ENCODE data around the gene HNRNPR.
A peak's percentile ranks its signal among the peaks of the same experiment; 100 is the strongest.
"Not testable (repeated sequence)": the region's sequence is repeated elsewhere in the genome, so short reads cannot be mapped to it uniquely, and the experiment has no call there.

HNRNPR gene

DNA sequence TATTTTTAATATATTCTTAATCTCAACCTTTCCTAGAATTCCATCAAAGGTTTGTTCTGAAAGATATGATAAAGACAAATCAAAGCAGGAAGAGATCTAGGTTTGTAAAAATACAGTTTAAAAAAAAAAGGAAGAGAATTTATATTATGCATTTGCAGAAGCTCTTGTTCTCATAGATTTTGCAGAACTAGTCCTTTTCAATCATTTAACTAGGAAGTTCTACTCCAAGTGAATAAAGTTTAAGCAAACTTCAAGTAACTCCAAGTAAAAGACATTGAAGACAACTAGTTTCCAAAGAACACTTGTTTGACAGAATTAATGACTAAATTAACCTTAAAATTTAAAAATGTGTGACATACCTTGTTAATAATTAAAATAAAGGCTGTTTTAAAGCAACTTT, 55.9 kb downstream of the HNRNPR start:
- ATAC-seq (replicated peaks; ENCODE audit: extremely low read depth, poor library complexity, severe bottlenecking): no peak
- H3K27me3 Mint-ChIP-seq: no peaks in the 10 kb centered on the region
- H3K4me1 Mint-ChIP-seq: no peaks in the 10 kb centered on the region
- H3K4me3 Mint-ChIP-seq: no peak overlapping the region
- no peak for DNase-seq (ENCODE audit: low spot score in 2 of 2)
- H3K36me3 Mint-ChIP-seq (ENCODE audit: insufficient read depth): peaks cover 7% of the 10 kb centered on the region
- H3K9me3 Mint-ChIP-seq: no peaks in the 10 kb centered on the region
- H3K27ac Mint-ChIP-seq (ENCODE audit: low read depth): no peak overlapping the region

DNA sequence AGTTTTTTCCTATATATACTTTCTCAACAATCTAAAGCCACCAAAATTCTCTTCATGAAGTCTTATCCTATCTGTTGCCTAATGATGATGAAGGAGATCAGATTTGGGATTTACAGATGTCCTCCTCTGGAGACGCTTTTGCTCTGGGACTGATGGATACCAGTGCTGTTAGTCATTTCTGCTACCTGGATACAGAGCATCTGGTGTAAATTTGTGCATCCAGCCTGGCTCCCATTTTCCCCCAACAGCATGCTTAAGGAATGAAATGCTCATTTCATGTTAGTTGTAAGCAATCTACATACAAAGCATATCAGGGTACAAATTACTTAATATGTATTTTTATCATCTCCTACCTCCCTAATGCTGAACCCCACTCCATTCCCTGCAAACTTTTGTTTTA, 57.7 kb downstream of the HNRNPR start:
- H3K27ac Mint-ChIP-seq (ENCODE audit: low read depth): no peak overlapping the region

DNA sequence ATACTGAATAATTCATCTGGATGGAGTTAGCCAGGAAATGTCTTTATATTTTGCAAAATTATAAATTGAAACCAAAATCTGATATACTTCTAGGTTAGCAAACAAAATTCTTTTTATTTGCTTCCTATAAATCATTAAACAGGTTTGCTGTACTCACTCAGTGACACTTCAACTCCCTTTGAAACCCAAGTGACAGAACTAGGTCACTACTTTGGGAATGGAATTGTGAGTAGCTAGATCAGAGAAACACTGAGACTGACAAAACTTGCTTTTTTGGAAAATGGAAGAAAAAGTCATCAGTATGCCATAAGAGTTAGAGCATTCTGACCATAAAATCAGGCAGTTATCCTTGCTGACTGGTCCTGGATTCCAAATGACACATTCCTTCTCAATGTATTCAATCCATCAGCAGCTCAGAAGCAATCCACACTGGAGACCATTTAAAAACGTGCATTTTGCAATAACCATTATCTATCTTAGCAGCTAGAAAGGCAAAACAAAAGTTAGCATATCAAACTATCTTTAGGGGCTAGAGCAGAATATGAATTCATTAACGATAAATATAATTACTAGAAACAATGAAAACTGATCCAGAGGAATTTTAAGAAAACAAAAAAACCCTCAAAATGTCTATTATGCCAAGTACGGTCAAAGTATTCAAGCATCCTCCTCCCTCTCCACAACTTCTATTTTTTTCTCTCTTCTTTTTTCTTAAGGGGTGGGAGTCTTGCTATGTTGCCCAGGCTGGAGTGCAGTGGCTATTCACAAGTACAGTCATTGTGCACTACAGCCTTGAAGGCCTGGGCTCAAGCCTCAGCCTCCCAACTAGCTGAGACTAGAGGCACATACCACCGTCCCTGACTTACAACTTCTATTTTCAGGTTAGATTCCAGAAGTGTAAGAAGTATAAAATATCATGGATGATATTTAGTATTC, 60.1 kb downstream of the HNRNPR start:
- Mint-ChIP-seq H3K9me3 (no peaks in the 10 kb centered on the region), H3K27me3 (no peaks in the 10 kb centered on the region), H3K27ac (ENCODE audit: low read depth) (no peak overlapping the region), H3K36me3 (ENCODE audit: insufficient read depth) (peaks cover 17% of the 10 kb centered on the region), H3K4me3 (no peak overlapping the region), H3K4me1 (no peaks in the 10 kb centered on the region)
- DNase-seq (ENCODE audit: low spot score in 2 of 2): no peak
- no peak for ATAC-seq (replicated peaks; ENCODE audit: extremely low read depth, poor library complexity, severe bottlenecking)

More for the DNA sequence above, 57.7 kb downstream of the HNRNPR start:
- Mint-ChIP-seq H3K27me3 (no peaks in the 10 kb centered on the region), H3K9me3 (no peaks in the 10 kb centered on the region), H3K4me1 (no peaks in the 10 kb centered on the region), H3K4me3 (no peak overlapping the region), H3K36me3 (ENCODE audit: insufficient read depth) (peaks cover 17% of the 10 kb centered on the region)
- ATAC-seq (replicated peaks; ENCODE audit: extremely low read depth, poor library complexity, severe bottlenecking): no peak
- no peak for DNase-seq (ENCODE audit: low spot score in 2 of 2)

DNA sequence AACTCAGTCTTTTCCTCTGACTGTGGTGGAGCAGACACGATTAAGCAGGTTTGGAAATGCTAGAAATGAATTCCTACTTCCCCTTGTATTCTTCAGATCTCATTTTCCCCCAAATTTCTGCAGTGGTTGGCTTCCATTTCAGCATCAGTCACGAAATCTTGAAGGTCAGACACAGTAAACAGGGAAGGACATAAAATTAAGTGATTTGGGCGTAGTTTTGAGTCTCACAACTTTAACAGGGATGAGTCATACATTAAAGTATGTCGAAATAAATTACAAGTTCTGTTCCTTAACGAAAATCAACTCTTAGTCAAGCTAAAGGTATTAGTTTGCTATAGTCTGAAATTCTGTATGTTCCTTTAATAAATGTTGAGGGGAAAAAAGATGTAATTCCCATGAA, 61.1 kb downstream of the HNRNPR start:
- no peak for ATAC-seq (replicated peaks; ENCODE audit: extremely low read depth, poor library complexity, severe bottlenecking)
- no peak for DNase-seq (ENCODE audit: low spot score in 2 of 2)
- Mint-ChIP-seq H3K36me3 (ENCODE audit: insufficient read depth) (peaks cover 17% of the 10 kb centered on the region), H3K9me3 (no peaks in the 10 kb centered on the region), H3K4me1 (no peaks in the 10 kb centered on the region), H3K4me3 (no peak overlapping the region), H3K27ac (ENCODE audit: low read depth) (no peak overlapping the region), H3K27me3 (no peaks in the 10 kb centered on the region)

DNA sequence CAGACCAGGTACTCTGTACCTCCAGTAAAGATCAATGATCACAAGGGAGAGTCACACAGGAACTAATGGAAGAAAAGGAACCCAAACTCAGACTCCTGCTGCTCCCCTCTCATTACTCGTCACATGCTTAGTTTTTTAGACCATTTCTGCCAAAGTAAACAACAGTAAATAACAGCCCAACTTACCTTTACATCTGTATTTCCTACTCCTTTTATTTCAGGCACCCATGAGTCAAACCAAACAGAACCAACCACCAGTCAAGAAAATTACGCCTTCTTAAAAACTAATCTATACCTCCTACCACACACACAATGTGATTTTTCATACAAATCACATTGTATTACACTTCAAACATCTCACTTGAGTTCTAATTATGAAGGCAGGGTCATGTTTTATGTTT, 65.4 kb downstream of the HNRNPR start:
- peaks cover 23% of the 10 kb centered on the region for H3K27me3 Mint-ChIP-seq
- no peaks in the 10 kb centered on the region for H3K9me3 Mint-ChIP-seq
- peaks cover 15% of the 10 kb centered on the region for H3K36me3 Mint-ChIP-seq (ENCODE audit: insufficient read depth)
- DNase-seq (ENCODE audit: low spot score in 2 of 2) (no peak), ATAC-seq (replicated peaks; ENCODE audit: extremely low read depth, poor library complexity, severe bottlenecking) (no peak)
- no peaks in the 10 kb centered on the region for H3K4me1 Mint-ChIP-seq
- H3K4me3 Mint-ChIP-seq: no peak overlapping the region
- H3K27ac Mint-ChIP-seq (ENCODE audit: low read depth): no peak overlapping the region

DNA sequence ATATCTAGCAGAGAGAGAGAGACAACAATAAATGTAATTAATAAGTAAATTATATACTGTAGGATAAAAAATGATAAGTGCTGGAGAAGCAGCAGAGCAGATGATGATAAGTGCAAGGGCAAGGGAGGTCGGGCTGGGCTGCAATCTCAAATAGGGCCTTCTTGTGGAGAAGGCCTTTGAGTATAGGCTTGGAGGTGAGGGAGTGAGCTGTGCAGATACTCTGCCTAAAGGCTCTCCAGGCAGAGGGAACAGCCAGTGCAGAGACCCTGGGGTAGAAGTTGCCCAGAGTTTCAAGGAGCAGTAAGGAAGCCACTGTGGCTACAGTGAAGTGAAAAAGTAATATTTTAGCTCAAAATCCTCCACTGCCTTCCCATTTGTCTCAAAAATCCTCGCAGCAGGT, 67.6 kb downstream of the HNRNPR start:
- peaks cover 5% of the 10 kb centered on the region for H3K36me3 Mint-ChIP-seq (ENCODE audit: insufficient read depth)
- H3K9me3 Mint-ChIP-seq: no peaks in the 10 kb centered on the region
- no peak overlapping the region for H3K4me3 Mint-ChIP-seq
- H3K27me3 Mint-ChIP-seq: peaks cover 37% of the 10 kb centered on the region
- DNase-seq (ENCODE audit: low spot score in 2 of 2) (no peak), ATAC-seq (replicated peaks; ENCODE audit: extremely low read depth, poor library complexity, severe bottlenecking) (no peak)
- no peak overlapping the region for H3K27ac Mint-ChIP-seq (ENCODE audit: low read depth)
- no peaks in the 10 kb centered on the region for H3K4me1 Mint-ChIP-seq

DNA sequence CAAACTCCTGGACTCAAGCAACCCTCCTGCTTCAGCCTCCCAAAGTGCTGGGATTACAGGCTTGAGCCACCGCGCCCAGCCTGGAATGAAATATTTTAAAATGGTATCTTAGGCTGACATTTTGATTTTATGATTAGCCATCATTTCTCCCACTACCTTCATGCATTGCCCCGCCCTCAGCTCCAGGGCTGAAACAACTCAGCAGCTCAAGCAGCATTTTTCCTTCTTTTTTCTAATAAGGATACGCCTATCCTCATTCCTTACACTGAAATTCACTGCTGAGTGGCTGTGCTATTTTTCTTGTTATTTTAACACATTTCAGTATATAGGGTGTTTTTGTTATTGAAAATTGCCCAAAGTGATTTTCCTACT, 70.0 kb downstream of the HNRNPR start:
- Mint-ChIP-seq H3K27ac (ENCODE audit: low read depth) (no peak overlapping the region), H3K9me3 (no peaks in the 10 kb centered on the region), H3K4me1 (no peaks in the 10 kb centered on the region), H3K27me3 (peaks cover 48% of the 10 kb centered on the region), H3K4me3 (no peak overlapping the region), H3K36me3 (ENCODE audit: insufficient read depth) (no peaks in the 10 kb centered on the region)
- DNase-seq (ENCODE audit: low spot score in 2 of 2) (no peak), ATAC-seq (replicated peaks; ENCODE audit: extremely low read depth, poor library complexity, severe bottlenecking) (no peak)

DNA sequence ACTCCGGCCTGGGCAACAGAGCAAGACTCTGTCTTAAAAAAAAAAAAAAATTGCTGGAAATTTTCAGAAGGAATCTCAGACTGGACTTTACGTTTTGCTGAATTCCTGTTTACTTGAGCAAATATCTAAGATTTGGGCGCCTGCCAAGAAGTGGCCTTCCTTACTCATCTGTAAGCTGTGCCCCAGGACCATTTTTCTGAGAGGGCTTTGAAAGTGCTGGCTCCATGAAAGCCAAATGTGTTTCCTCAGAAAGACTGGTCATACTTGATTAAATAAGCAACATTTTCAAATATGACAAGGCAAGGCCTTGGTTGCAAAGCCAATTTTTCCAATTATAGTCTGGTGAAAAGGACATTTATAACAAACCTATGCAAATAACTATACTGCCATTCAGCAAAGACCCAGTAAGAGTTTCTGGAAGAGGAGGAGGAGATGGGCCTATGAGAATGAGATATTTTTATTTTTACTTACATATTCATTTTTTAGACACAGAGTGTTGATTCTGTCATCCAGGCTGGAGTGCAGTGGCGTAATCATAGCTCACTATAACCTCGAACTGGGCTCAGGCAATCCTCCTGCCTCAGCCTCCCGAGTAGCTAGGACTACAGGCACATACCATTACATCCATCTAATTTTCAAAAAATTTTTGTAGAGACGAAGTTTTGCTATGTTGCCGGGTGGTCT, 70.5 kb downstream of the HNRNPR start:
- Mint-ChIP-seq H3K4me3 (no peak overlapping the region), H3K27ac (ENCODE audit: low read depth) (no peak overlapping the region), H3K9me3 (no peaks in the 10 kb centered on the region), H3K4me1 (no peaks in the 10 kb centered on the region), H3K36me3 (ENCODE audit: insufficient read depth) (no peaks in the 10 kb centered on the region), H3K27me3 (peaks cover 48% of the 10 kb centered on the region)
- ATAC-seq (replicated peaks; ENCODE audit: extremely low read depth, poor library complexity, severe bottlenecking): no peak
- DNase-seq (ENCODE audit: low spot score in 2 of 2): no peak

DNA sequence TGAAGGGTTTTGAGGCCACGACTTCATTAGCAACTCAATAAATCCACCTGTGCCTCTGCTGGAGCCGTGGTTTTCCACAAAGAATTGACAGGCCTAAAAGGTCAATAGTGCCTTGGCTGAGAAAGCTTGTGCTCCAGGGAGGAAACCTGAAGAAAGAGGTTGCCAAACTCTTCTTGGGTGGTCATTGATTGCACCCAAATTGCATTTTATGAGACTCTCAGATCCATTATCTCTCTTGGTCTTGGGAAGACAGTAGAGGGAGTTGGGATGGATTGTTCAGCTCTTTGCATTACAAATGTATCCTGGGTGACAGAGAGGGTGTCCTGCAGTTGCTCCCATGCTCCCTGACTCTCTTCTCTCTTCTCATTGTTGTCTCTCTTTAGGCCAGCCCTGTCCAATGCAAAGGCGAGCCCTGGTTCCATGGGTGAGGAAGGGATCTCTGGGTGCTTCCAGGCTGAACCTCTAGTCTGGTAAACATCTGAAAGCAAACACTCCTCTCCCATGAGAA, 80.7 kb downstream of the HNRNPR start:
- no peaks in the 10 kb centered on the region for H3K9me3 Mint-ChIP-seq
- DNase-seq (ENCODE audit: low spot score in 2 of 2): no peak
- no peaks in the 10 kb centered on the region for H3K27me3 Mint-ChIP-seq
- no peak overlapping the region for H3K4me3 Mint-ChIP-seq
- H3K36me3 Mint-ChIP-seq (ENCODE audit: insufficient read depth): no peaks in the 10 kb centered on the region
- ATAC-seq (replicated peaks; ENCODE audit: extremely low read depth, poor library complexity, severe bottlenecking): no peak
- H3K27ac Mint-ChIP-seq (ENCODE audit: low read depth): no peak overlapping the region
- H3K4me1 Mint-ChIP-seq: no peaks in the 10 kb centered on the region

DNA sequence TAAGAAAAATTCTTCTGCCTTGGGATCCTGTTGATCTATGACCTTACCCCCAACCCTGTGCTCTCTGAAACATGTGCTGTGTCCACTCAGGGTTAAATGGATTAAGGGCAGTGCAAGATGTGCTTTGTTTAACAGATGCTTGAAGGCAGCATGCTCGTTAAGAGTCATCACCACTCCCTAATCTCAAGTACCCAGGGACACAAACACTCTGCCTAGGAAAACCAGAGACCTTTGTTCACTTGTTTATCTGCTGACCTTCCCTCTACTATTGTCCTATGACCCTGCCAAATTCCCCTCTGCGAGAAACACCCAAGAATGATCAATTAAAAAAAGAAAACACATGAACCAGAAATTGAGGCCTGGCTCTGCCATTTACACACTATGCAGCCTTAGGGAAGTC, 86.0 kb downstream of the HNRNPR start:
- not testable (repeated sequence) for H3K36me3 Mint-ChIP-seq (ENCODE audit: insufficient read depth); H3K4me3 Mint-ChIP-seq; DNase-seq (ENCODE audit: low spot score in 2 of 2); H3K27me3 Mint-ChIP-seq; H3K9me3 Mint-ChIP-seq; H3K4me1 Mint-ChIP-seq; ATAC-seq (replicated peaks; ENCODE audit: extremely low read depth, poor library complexity, severe bottlenecking)
- peak overlapping the region; percentile 41 for H3K27ac Mint-ChIP-seq (ENCODE audit: low read depth)

DNA sequence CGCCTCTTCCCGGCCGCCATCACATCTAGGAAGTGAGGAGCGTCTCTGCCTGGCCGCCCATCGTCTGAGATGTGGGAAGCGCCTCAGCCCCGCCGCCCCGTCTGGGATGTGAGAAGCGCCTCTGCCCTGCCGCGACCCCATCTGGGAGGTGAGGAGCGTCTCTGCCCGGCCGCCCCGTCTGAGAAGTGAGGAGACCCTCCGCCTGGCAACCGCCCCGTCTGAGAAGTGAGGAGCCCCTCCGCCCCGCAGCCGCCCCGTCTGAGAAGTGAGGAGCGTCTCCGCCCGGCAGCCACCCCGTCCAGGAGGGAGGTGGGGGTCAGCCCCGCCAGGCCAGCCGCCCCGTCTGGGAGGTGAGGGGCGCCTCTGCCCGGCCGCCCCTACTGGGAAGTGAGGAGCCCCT, 86.7 kb downstream of the HNRNPR start:
- DNase-seq (ENCODE audit: low spot score in 2 of 2); ATAC-seq (replicated peaks; ENCODE audit: extremely low read depth, poor library complexity, severe bottlenecking); H3K9me3 Mint-ChIP-seq; H3K4me1 Mint-ChIP-seq; H3K4me3 Mint-ChIP-seq; H3K36me3 Mint-ChIP-seq (ENCODE audit: insufficient read depth); H3K27ac Mint-ChIP-seq (ENCODE audit: low read depth); H3K27me3 Mint-ChIP-seq: not testable (repeated sequence)
